LNCaP clone FGC (cell line): ENCODE results near the gene PDE6B.

ENCODE experiments used
- DNase-seq: peaks from one replicate; pipeline ENCODE4 v3.0.0-alpha.2; 2011; ENCODE audit warnings: low read depth
- H3K4me3 ChIP-seq: 2 replicates; pipeline ENCODE4 v1.5.1; 2011; ENCODE audit warnings: mild to moderate bottlenecking, low read depth, low read length, control low read depth
- TF ChIP-seq, protein P1 (sequence below): IDR thresholded peaks from 2 replicates; pipeline ENCODE4 v1.5.1; 2012; ENCODE audit warnings: mild to moderate bottlenecking; ENCODE audit not compliant: control insufficient read depth, insufficient read depth; ENCODE audit errors: extremely low read depth

The PDE6B gene

DNA sequence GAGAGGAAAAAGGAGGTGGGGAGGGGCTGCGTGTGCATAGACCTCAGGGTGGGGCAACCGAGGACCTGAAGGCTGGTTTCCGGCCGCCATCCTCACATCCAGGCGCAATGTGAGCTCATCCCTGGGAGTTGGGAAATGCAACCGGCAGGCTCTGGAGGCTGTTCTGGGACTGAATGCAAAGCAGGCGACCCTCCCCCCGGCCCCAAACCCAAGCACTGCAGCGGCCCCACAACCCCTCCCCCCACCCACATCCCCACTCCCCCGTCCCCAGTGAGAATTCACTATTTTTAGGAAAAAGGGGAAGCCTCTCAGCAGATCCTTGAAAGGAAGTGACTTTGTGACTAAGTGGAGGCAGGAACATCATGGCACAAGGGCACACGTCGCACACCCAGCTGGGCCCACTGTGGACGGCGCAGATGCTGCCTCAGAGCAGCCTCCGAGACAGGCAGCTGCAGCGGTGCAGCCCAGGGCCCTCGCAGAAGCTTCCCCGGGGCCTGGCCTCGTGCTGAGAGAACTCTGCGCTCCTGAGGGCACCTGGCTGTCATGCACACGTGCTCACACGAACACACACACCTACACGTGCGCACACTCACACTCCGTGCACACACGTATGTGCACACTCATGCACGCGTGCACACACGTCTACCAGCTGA, 1.3 kb upstream of the PDE6B start:
- no peak overlapping the region for H3K4me3 ChIP-seq
- TF ChIP-seq, protein P1, sequence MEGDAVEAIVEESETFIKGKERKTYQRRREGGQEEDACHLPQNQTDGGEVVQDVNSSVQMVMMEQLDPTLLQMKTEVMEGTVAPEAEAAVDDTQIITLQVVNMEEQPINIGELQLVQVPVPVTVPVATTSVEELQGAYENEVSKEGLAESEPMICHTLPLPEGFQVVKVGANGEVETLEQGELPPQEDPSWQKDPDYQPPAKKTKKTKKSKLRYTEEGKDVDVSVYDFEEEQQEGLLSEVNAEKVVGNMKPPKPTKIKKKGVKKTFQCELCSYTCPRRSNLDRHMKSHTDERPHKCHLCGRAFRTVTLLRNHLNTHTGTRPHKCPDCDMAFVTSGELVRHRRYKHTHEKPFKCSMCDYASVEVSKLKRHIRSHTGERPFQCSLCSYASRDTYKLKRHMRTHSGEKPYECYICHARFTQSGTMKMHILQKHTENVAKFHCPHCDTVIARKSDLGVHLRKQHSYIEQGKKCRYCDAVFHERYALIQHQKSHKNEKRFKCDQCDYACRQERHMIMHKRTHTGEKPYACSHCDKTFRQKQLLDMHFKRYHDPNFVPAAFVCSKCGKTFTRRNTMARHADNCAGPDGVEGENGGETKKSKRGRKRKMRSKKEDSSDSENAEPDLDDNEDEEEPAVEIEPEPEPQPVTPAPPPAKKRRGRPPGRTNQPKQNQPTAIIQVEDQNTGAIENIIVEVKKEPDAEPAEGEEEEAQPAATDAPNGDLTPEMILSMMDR = no peak
- no peak for DNase-seq

DNA sequence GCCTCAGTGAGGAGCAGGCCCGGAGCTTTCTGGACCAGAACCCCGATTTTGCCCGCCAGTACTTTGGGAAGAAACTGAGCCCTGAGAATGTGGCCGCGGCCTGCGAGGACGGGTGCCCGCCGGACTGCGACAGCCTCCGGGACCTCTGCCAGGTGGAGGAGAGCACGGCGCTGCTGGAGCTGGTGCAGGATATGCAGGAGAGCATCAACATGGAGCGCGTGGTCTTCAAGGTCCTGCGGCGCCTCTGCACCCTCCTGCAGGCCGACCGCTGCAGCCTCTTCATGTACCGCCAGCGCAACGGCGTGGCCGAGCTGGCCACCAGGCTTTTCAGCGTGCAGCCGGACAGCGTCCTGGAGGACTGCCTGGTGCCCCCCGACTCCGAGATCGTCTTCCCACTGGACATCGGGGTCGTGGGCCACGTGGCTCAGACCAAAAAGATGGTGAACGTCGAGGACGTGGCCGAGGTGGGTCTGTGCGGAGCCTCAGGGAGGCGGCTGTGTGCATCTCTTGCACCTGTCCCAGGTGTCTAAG, 323 bp downstream of the PDE6B start:
- DNase-seq = no peak
- no peak overlapping the region for H3K4me3 ChIP-seq
- TF ChIP-seq, protein P1 = no peak

DNA sequence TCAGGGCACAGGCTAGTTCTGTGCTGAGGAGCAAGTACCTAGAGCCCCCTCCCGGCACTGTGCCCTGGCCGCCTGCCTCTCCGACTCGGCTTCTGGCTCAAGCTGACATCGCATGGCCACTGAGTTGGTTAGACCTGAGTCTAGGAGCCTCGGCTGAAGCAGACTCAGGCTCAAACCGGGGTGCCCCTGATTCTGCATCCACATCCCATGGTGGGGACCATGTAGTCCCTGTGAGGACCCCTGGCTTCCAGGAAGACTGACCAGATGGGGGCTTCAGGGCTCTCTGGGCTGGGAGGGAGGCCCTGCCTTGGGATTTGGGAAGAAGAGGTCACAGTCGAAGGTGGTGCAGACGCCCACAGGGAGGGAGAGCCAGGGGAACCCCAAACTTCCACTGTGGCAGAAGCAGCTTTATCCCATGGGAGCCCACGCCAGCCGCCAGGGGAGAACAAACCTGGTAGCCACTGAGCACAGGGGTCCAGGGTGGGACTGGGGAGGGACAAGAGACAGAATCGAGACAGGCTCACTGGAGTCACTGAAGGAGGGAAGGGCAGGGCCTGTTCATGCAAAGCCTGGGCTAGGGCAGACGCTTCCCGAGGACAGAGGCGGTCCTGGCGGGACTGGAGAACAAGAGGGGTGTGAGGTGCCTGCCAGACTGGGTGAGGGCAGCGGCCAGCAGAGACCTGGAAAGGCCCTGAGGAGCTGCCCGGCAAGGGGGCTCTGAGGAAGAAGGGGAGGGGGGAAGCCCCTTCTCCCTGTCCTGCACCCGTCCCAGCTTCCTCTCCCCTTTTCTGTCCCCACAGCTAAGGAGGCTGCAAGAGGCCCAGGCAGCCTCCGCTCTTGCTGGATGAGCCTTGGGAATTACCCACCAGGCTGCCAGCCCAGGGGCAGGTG, 1.1 kb downstream of the PDE6B start:
- TF ChIP-seq, protein P1 = no peak
- no peak overlapping the region for H3K4me3 ChIP-seq
- DNase-seq = no peak

DNA sequence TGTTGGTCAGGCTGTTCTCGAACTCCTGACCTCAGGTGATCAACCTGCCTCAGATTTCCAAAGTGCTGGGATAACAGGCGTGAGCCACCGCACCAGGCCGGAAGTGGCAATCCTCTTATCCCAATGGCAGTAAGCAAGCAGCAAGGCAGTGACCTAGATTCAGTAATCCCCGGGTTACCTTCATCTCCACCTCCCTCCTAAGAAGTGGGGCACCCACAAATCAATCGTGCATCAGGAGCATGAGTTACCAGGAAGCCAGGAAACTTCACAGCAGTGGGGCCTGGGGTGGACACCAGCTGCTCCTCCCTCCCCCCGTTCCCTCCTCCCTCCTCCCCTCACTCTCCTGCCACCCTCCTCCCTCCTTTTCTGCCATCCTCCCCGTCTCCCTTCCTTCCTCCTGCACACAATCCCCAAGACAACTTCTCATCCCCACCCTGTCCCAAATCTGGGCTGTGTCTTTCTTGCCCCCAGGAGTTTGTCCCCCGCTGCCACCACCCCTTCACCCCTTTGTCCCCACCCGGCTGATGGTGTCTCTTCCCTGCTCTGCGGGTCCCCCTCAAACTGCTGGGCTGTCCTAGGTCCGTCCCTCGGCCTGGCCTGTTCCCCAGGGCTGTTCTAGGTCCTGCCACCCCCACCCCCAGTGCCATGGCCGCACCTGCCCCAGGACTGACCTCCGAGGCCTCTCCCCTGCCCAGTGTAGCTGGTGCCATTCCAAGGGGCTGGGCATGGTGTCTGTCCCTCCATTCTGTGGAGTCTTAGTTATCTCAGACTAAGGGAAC, 2.2 kb downstream of the PDE6B start:
- no peak for DNase-seq
- TF ChIP-seq, protein P1 = no peak
- H3K4me3 ChIP-seq = no peak overlapping the region

DNA sequence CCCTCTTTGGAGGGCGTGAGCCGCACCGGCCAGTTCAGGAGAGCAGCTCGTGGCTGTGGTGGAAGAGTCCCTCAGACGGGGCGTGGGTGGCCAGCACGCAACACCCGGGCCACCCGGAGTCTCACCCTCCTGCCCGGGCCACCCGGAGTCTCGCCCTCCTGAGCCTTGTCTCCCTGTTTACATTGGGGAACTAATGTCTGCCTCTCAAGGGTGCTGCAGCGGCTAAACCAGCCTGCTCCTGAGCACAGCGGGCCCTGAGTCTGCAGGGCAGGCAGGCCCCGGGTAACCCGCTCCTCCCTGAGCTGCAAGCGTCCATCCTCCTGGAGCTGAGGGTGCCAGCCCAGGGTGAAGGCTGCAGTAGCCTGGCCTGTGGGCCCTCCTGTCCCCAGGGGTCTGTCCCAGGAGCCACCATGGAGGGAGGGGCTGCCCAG, 3.0 kb downstream of the PDE6B start:
- TF ChIP-seq, protein P1 = no peak
- H3K4me3 ChIP-seq = no peak overlapping the region
- DNase-seq = no peak

DNA sequence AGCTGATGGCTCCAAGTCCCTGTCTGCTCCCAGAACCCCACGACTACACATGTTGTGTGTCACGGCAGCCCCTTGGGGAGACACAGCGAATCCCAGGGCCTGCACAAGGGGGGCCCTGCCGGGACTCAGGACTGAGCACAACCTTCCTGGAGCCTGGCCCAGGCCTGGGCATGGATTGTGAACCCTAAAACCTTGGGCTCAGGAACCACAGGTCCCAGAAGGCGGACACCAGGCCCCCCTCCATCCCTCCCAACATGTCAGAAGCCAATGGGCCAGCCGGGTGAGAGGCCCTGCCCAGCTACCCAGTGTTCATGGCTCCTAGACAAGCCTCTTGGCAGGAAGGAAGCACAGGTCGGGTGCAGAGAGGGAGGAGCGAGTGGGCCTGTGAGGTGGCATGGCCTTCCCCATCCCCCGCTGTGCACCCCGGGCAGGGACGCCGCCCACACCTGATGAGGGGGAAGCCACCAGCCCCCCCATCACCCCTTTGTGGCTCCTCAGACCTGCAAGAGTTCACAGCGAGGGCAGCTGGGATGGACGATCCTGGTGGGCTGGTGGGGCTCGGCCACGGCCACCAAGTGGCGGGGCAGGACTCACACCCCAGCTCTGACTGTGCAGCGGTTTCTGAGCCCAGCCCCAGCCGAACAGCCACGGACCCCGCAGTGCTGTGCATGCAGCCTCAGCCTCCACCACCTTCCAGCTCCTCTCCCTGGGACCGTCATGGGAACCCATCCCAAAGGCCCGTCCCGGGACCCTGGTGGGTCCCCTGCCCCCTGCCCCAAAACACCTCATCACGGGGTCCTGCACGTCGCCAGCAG, 3.7 kb downstream of the PDE6B start:
- DNase-seq = no peak
- H3K4me3 ChIP-seq = no peak overlapping the region
- TF ChIP-seq, protein P1 = no peak
